ENCODE results near the gene KLHL41.

KLHL41 gene
- long read RNA-seq = 0 reads

DNA sequence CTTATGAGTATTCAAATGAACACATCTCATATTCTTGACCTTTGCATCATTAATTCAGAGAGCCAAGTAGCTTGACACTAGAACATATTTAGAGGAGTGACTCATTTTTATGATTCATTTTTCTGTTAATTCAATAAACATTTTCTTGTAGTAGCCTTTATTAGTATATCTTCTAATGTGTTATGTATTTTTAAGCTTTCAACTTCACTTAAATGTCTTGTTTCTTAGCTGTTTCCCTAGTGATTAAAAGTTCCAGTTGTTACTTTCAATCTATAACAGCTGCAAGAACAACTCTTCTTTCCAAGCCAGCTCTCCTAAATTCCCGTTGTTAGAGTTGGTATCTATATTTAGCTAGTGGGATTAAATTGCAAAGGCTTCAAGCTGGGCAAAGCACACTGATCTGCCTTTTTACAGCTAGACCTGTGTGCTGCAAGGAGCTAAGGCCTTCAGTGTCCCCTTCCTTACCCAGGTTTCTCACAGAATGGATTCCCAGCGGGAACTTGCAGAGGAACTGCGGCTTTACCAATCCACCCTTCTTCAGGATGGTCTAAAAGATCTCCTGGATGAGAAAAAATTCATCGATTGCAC, at the start of gene KLHL41:
TSS of gene KLHL41 (plus strand) at position 405 of the 588 bp plus-strand sequence. CDS start at position 482, 77 bp downstream.
- no peaks in the 10 kb centered on the region for H3K27me3 ChIP-seq (ENCODE audit: insufficient read depth, poor library complexity, severe bottlenecking)
- no peak for DNase-seq (ENCODE audit: low read depth in 1 of 2, low spot score in 1 of 2)
- no peak within 1 kb of the TSS for H3K4me3 ChIP-seq (replicated peaks; ENCODE audit: insufficient read depth, low read length)
- TF ChIP-seq POLR2AphosphoS5 (IDR thresholded peaks at IDR 0.05; ENCODE audit: low read depth) (no peak), REST (IDR thresholded peaks at IDR 0.05; ENCODE audit: insufficient replicate concordance, low read depth) (no peak), GABPA (IDR thresholded peaks at IDR 0.05; ENCODE audit: low read depth) (no peak), SPI1 (IDR thresholded peaks at IDR 0.05; ENCODE audit: borderline replicate concordance, low read depth) (no peak), CTCF (IDR thresholded peaks at IDR 0.05; ENCODE audit: insufficient read depth, low read length) (no peak)
- no peak within 1 kb of the TSS for H3K27ac ChIP-seq (replicated peaks)

DNA sequence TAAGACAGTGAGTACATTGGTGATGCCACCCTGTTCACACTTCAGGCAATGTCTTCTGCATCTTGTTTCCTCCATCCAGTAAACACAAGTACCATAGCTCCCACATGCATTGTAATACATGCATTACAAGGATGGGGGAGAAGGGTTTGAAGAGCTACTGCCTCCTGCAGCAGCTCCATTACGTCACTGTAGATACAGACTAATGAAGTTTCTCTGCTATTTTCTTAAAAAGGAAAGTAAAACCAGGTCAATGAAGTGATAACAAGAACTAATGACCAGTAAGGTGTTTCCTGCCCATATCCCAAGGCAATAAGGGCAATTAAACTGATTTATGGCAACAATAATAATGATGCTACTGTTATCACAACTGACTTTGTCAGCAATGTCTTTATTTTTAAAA, 48.4 kb upstream of the KLHL41 start:
- no peak overlapping the region for H3K4me3 ChIP-seq (replicated peaks; ENCODE audit: insufficient read depth, low read length)
- no peak for DNase-seq (ENCODE audit: low read depth in 1 of 2, low spot score in 1 of 2)
- H3K27ac ChIP-seq (replicated peaks) = no peak overlapping the region
- no peaks in the 10 kb centered on the region for H3K27me3 ChIP-seq (ENCODE audit: insufficient read depth, poor library complexity, severe bottlenecking)
- TF ChIP-seq CTCF (IDR thresholded peaks at IDR 0.05; ENCODE audit: insufficient read depth, low read length) = no peak
- TF ChIP-seq SPI1 (IDR thresholded peaks at IDR 0.05; ENCODE audit: borderline replicate concordance, low read depth) = no peak
- no peak for TF ChIP-seq POLR2AphosphoS5 (IDR thresholded peaks at IDR 0.05; ENCODE audit: low read depth)
- no peak for TF ChIP-seq REST (IDR thresholded peaks at IDR 0.05; ENCODE audit: insufficient replicate concordance, low read depth)
- TF ChIP-seq GABPA (IDR thresholded peaks at IDR 0.05; ENCODE audit: low read depth) = no peak

GRCh38 chr2:169462896-169463695, 46.4 kb upstream of the KLHL41 start:
- Histone ChIP-seq H3K4me3 (replicated peaks; ENCODE audit: insufficient read depth, low read length) (no peak overlapping the region), H3K27me3 (ENCODE audit: insufficient read depth, poor library complexity, severe bottlenecking) (no peaks in the 10 kb centered on the region), H3K27ac (replicated peaks) (no peak overlapping the region)
- no peak for DNase-seq (ENCODE audit: low read depth in 1 of 2, low spot score in 1 of 2)
- no peak for TF ChIP-seq REST (IDR thresholded peaks at IDR 0.05; ENCODE audit: insufficient replicate concordance, low read depth)
- no peak for TF ChIP-seq CTCF (IDR thresholded peaks at IDR 0.05; ENCODE audit: insufficient read depth, low read length)
- no peak for TF ChIP-seq POLR2AphosphoS5 (IDR thresholded peaks at IDR 0.05; ENCODE audit: low read depth)
- TF ChIP-seq SPI1 (IDR thresholded peaks at IDR 0.05; ENCODE audit: borderline replicate concordance, low read depth) = no peak
- no peak for TF ChIP-seq GABPA (IDR thresholded peaks at IDR 0.05; ENCODE audit: low read depth)
